Measurements from ENCODE around the gene SLC24A4. TPM values are rescaled to one million over a fixed set of nuclear protein-coding genes. Genes with fewer than 3 reads are reported as not detected.

SLC24A4 gene
- total RNA-seq, 1 donor = not detected

DNA sequence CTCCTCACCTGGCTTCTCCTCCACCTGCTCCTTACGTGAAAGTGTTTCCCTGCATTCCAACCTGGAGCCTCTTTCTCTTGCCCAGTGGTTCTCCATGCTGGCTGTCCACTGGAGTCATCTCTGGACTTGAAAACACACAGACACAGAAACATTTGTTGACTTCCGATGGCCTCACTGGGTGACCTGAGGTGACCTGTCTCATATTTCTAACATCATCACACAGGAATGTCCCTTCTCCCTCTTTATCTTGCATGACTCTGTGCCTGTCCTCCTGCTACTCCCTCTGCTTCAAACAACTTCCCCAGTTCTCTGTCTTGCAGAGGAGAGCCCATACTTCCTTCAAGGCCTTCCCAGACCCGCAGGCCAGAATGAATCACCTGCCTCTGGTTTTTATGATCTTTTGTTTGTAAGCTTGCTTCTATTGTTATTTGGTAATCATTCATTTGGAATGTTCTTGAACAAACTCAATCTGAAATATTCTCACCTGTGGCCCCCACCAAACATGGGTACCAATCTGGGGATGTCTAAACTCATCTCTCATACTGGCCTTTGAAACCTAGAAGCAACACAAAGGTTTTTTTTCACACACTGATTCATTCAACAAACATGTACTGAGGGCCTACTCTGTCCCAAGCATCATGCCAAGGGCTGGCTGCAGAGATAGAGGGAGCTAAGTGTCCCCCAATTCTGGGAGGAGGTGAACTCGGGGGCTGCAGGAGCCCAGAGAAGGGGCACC lies 181.0 kb downstream of the SLC24A4 start:
- no peak overlapping the region for H3K4me3 ChIP-seq (ENCODE audit: low read depth, low read length)
- DNase-seq (ENCODE audit: low read depth) = peak; percentile 43
- TF ChIP-seq, protein P1, sequence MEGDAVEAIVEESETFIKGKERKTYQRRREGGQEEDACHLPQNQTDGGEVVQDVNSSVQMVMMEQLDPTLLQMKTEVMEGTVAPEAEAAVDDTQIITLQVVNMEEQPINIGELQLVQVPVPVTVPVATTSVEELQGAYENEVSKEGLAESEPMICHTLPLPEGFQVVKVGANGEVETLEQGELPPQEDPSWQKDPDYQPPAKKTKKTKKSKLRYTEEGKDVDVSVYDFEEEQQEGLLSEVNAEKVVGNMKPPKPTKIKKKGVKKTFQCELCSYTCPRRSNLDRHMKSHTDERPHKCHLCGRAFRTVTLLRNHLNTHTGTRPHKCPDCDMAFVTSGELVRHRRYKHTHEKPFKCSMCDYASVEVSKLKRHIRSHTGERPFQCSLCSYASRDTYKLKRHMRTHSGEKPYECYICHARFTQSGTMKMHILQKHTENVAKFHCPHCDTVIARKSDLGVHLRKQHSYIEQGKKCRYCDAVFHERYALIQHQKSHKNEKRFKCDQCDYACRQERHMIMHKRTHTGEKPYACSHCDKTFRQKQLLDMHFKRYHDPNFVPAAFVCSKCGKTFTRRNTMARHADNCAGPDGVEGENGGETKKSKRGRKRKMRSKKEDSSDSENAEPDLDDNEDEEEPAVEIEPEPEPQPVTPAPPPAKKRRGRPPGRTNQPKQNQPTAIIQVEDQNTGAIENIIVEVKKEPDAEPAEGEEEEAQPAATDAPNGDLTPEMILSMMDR (IDR thresholded peaks at IDR 0.05; ENCODE audit: insufficient read depth, low read length) = no peak

DNA sequence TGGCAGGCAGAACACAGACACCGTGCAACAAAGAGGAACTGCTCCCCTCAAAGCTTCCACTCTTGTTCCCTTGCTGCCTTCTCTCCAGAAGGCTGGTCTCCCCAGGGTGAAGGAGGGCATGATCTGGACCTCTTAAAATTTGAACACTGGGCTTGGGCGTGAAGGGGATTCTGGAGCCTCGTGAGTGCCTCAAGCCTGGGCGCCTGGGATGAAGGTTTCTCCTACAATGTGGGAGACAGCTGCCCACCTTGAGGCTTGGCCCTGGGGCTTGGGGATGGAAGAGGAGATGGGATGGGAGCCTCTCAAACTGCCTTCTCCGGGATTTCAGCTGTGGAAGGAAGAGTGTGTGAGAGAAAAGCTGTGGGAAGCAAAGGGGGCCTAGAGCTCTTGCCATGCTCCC lies 182.9 kb downstream of the SLC24A4 start:
- TF ChIP-seq, protein P1 (IDR thresholded peaks at IDR 0.05; ENCODE audit: insufficient read depth, low read length) = no peak
- DNase-seq (ENCODE audit: low read depth) = no peak
- no peak overlapping the region for H3K4me3 ChIP-seq (ENCODE audit: low read depth, low read length)

DNA sequence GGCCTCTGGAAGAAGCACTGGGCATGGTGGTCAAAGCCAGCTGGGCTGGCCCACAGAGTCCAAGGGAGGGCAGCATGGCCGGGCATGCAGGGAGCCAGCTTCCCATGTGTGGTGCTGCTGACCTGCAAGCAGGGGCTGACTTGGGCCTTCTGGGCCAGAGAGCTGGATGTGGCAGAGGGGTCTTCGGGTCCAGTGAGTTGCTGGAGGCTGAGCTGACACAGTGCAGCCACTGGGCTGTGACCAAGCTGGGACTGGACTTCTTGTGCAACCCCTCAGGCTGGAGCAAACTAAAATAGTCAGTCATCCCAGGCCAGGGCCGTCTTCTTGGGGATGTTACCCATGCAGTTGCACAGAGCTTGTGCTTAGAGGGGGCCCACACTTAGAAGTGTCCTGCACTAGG lies 183.3 kb downstream of the SLC24A4 start:
- DNase-seq (ENCODE audit: low read depth) = no peak
- TF ChIP-seq, protein P1 (IDR thresholded peaks at IDR 0.05; ENCODE audit: insufficient read depth, low read length) = no peak
- H3K4me3 ChIP-seq (ENCODE audit: low read depth, low read length) = no peak overlapping the region

DNA sequence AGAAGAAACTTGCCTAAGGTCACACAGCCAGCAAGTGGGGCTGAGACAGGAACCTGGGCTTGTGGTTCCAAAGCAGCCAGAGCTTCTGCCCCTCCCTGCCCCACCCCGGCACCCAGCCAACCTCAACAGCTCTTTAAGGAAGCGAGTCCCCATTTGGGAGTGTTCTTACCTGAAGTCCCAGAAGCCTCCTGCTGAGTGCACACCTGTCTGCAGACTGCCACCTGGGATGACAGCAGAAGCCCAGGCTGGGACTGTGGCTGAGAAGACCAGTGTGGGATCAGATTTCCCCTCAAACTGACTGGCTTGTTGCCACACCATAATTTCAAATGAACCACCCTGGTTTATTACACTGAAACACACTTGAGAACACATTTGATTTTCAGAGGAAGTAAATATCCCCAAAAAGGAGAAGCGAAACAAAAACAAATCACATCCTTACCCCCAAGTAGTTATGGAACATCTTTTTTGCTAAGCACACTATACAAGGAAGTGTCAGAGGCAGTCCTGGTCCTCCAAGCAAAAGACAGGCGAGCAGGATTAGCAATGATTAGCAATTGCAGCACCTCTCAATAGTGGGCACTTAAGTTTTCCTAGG lies 184.3 kb downstream of the SLC24A4 start:
- H3K4me3 ChIP-seq (ENCODE audit: low read depth, low read length) = no peak overlapping the region
- TF ChIP-seq, protein P1 (IDR thresholded peaks at IDR 0.05; ENCODE audit: insufficient read depth, low read length) = no peak
- DNase-seq (ENCODE audit: low read depth) = no peak

DNA sequence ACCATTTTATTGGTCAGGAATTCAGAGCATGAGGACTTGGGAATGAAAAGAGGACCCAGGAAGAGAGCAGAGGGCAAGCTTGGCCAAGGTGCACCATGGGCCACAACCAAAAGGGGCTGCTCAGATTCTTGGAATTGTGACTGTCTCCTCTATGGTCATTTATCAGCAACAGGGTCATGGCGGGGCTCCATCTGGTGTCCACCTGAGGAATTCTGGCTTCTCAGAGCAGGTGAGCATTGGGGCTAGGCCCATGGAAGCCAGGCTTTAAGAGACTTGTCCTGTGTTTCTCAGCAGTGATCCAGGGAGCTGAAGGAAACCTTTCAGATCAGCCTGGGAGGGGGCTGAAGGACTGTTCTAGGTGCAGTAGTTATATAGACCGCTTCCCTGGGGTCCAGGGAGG lies 188.0 kb downstream of the SLC24A4 start:
- TF ChIP-seq, protein P1 (IDR thresholded peaks at IDR 0.05; ENCODE audit: insufficient read depth, low read length) = no peak
- no peak overlapping the region for H3K4me3 ChIP-seq (ENCODE audit: low read depth, low read length)
- DNase-seq (ENCODE audit: low read depth) = no peak

DNA sequence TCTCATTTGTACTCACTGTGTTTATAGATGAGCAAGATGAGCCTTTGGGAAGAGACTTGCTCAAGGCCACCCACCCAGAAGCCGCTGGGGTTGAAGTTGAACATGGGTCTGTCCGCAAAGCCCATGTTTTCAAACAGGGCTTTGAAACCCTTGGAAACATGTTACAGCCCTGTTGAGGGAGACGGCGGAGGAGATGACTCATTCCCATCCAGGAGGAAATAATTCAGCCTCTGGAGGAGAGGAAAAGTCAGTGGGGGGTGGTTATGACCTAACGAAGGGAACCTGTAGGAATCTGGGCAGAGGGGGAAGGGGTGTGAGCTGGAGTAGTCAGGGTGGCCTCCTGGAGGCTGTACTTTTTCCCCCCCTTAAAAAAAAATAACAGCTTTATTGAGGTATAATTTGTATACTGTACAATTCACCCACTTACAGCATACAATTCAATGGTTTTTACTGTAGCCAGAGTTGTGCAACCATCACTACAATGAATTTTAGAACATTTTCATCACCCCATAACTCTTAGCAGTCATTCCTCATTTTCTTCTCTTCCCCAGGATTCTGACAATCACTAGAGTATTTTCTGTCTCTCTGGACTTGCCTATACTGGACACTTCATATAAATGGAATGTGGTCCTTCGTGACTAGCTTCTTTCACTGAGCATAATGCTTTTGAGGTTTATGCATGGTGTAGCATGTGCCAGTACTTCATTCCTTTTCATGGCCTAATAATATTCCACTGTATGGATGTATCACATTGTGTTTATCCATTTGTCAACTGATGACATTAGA lies 188.7 kb downstream of the SLC24A4 start:
- TF ChIP-seq, protein P1 (IDR thresholded peaks at IDR 0.05; ENCODE audit: insufficient read depth, low read length) = no peak
- no peak overlapping the region for H3K4me3 ChIP-seq (ENCODE audit: low read depth, low read length)
- peak; percentile 92 for DNase-seq (ENCODE audit: low read depth)

Data from fibroblast of the aortic adventitia (primary cell).